ENCODE measurements around the gene CLMP. TPM values are rescaled to one million over a fixed set of nuclear protein-coding genes. Genes with fewer than 3 reads are reported as not detected.
A peak's percentile ranks its signal among the peaks of the same experiment; 100 is the strongest.

CLMP gene
- total and polyA plus RNA-seq, 2 donors (not counting 1 experiment from before 2014, with no cell fraction given) = 0.01 TPM; not detected in 1

- intact Hi-C loops (cut with micrococcal nuclease) = no loop called here
- Histone ChIP-seq H3K4me1 (ENCODE audit: control insufficient read depth in 2 of 2, insufficient read depth in 2 of 2, low read length in 2 of 2) (no peaks in the 10 kb centered on the region), H3K9ac (ENCODE audit: low read length) (no peak overlapping the region), H3K4me2 (replicated peaks; ENCODE audit: low read depth, low read length, poor library complexity, severe bottlenecking) (no peak overlapping the region), H4K20me1 (ENCODE audit: control insufficient read depth, insufficient read depth, low read length, poor library complexity, severe bottlenecking) (no peaks in the 10 kb centered on the region), H3K36me3 (replicated peaks in 1 of 2; ENCODE audit: control extremely low read depth in 1 of 2, control insufficient read depth in 1 of 2, extremely low read depth in 1 of 2, insufficient read depth in 2 of 2, low read length in 1 of 2) (no peaks in the 10 kb centered on the region), H3K27me3 (replicated peaks in 1 of 4; ENCODE audit: control extremely low read depth in 1 of 4, control insufficient read depth in 3 of 4, insufficient read depth in 4 of 4, low read length in 3 of 4) (no peaks in the 10 kb centered on the region), H3K27ac (ENCODE audit: low read length in 2 of 2) (no peak overlapping the region), H2AFZ (ENCODE audit: insufficient read depth, low read depth, low read length, poor library complexity, severe bottlenecking) (no peak overlapping the region), H3K79me2 (ENCODE audit: control insufficient read depth, insufficient read depth, low read length) (no peaks in the 10 kb centered on the region), H3K4me3 (ENCODE audit: control extremely low read depth in 1 of 5, extremely low read depth in 1 of 5, insufficient read depth in 1 of 5, low read depth in 2 of 5, low read length in 4 of 5) (no peak overlapping the region), H3K9me3 (ENCODE audit: control extremely low read depth in 1 of 3, control insufficient read depth in 2 of 3, insufficient read depth in 1 of 3, low read length in 2 of 3) (no peaks in the 10 kb centered on the region)
- H3K27ac Mint-ChIP-seq = no peak overlapping the region
- whole genome bisulfite sequencing (ENCODE audit: insufficient coverage) = 98% methylated on average over 4 of the region's 4 CpGs
- no peak for ATAC-seq (ENCODE audit: low read depth)
- no peak overlapping the region for H3K4me3 Mint-ChIP-seq
- POLR2A ChIA-PET = no interaction called here
- TF ChIP-seq CTCF (IDR thresholded peaks at IDR 0.05) (no peak), EZH2 (IDR thresholded peaks at IDR 0.05; ENCODE audit: borderline replicate concordance, insufficient read depth, low read depth, low read length, poor library complexity, severe bottlenecking) (no peak)
- H3K9me3 Mint-ChIP-seq (ENCODE audit: insufficient read depth) = no peaks in the 10 kb centered on the region
- CTCF ChIA-PET = interaction anchor here (0.8 to 1.6 kb wide), 2 partner anchors 9 to 24 kb away, joined by 3 to 8 read pairs; no protein-coding TSS in a partner anchor
- DNase-seq = no peak
- peaks cover 8% of the 10 kb centered on the region for H3K27me3 Mint-ChIP-seq
- no peaks in the 10 kb centered on the region for H3K4me1 Mint-ChIP-seq
These were observed 164.5 kb downstream of the CLMP start for GRCh38 chr11:123030517-123030916.

- Histone ChIP-seq H3K9me3 (ENCODE audit: control extremely low read depth in 1 of 3, control insufficient read depth in 2 of 3, insufficient read depth in 1 of 3, low read length in 2 of 3) (no peaks in the 10 kb centered on the region), H3K4me3 (ENCODE audit: control extremely low read depth in 1 of 5, extremely low read depth in 1 of 5, insufficient read depth in 1 of 5, low read depth in 2 of 5, low read length in 4 of 5) (no peak overlapping the region), H3K27ac (ENCODE audit: low read length in 2 of 2) (no peak overlapping the region), H3K9ac (ENCODE audit: low read length) (no peak overlapping the region), H3K27me3 (replicated peaks in 1 of 4; ENCODE audit: control extremely low read depth in 1 of 4, control insufficient read depth in 3 of 4, insufficient read depth in 4 of 4, low read length in 3 of 4) (peaks cover 0 to 6% (median 2%) of the 10 kb centered on the region in 4 experiments), H4K20me1 (ENCODE audit: control insufficient read depth, insufficient read depth, low read length, poor library complexity, severe bottlenecking) (no peaks in the 10 kb centered on the region), H3K36me3 (replicated peaks in 1 of 2; ENCODE audit: control extremely low read depth in 1 of 2, control insufficient read depth in 1 of 2, extremely low read depth in 1 of 2, insufficient read depth in 2 of 2, low read length in 1 of 2) (no peaks in the 10 kb centered on the region), H3K79me2 (ENCODE audit: control insufficient read depth, insufficient read depth, low read length) (no peaks in the 10 kb centered on the region), H2AFZ (ENCODE audit: insufficient read depth, low read depth, low read length, poor library complexity, severe bottlenecking) (no peak overlapping the region), H3K4me1 (ENCODE audit: control insufficient read depth in 2 of 2, insufficient read depth in 2 of 2, low read length in 2 of 2) (peaks cover 0 to 9% of the 10 kb centered on the region in 2 donors), H3K4me2 (replicated peaks; ENCODE audit: low read depth, low read length, poor library complexity, severe bottlenecking) (no peak overlapping the region)
- peak; percentile 58 for DNase-seq
- intact Hi-C loops (cut with micrococcal nuclease) = loop anchor here (5.0 kb wide), 1 partner anchor 224 kb away; no protein-coding TSS in a partner anchor
- TF ChIP-seq EZH2 (IDR thresholded peaks at IDR 0.05; ENCODE audit: borderline replicate concordance, insufficient read depth, low read depth, low read length, poor library complexity, severe bottlenecking) = no peak
- peak; percentile 67 for TF ChIP-seq CTCF (IDR thresholded peaks at IDR 0.05)
- Mint-ChIP-seq H3K9me3 (ENCODE audit: insufficient read depth) (no peaks in the 10 kb centered on the region), H3K4me1 (peaks cover 7% of the 10 kb centered on the region), H3K27me3 (peaks cover 12% of the 10 kb centered on the region), H3K27ac (no peak overlapping the region), H3K4me3 (no peak overlapping the region)
- WGBS (ENCODE audit: insufficient coverage) = 0% methylated on average over 1 of the region's 2 CpGs
- ATAC-seq (ENCODE audit: low read depth) = peak; percentile 82
- ChIA-PET CTCF (interaction anchor here (0.6 to 7.4 kb wide), 18 partner anchors 9 to 226 kb away, joined by 3 to 128 read pairs (median 4); partner anchors contain the start of gene JHY), POLR2A (interaction anchor here (0.7 kb wide), 1 partner anchor 62 kb away, joined by 9 read pairs; no protein-coding TSS in a partner anchor)
These were observed 174.1 kb downstream of the CLMP start for GRCh38 chr11:123020968-123021367.

Measured in B cell (primary cell).